CD4-positive, alpha-beta T cell treated with Interleukin-17A for 4 hours (primary cell): ENCODE results near the gene CHIA.
"Not testable (repeated sequence)": the region's sequence is repeated elsewhere in the genome, so short reads cannot be mapped to it uniquely, and the experiment has no call there.

ENCODE experiments used
- DNase-seq: peaks from one replicate; pipeline ENCODE4 v3.0.0-alpha.2; 2020; ENCODE audit warnings: mixed read lengths

The CHIA gene

GRCh38 chr1:111286912-111287311, 3.7 kb upstream of the CHIA start:
- no peak for DNase-seq

- no peak for DNase-seq
Measured at GRCh38 chr1:111289371-111289770, 1.3 kb upstream of the CHIA start.

- no peak for DNase-seq
Measured at GRCh38 chr1:111290104-111290503, 547 bp upstream of the CHIA start.

GRCh38 chr1:111294390-111294789, 3.7 kb downstream of the CHIA start:
- DNase-seq: no peak

- DNase-seq: no peak
Measured at GRCh38 chr1:111302374-111302773, 11.7 kb downstream of the CHIA start.

- no peak for DNase-seq
Measured at GRCh38 chr1:111309690-111310089, 19.0 kb downstream of the CHIA start.

- no peak for DNase-seq
Measured at GRCh38 chr1:111318523-111318922, 27.9 kb downstream of the CHIA start.

- peak; percentile 10 for DNase-seq
Measured at GRCh38 chr1:111320066-111320879, 29.6 kb downstream of the CHIA start.

GRCh38 chr1:111323231-111323630, 32.6 kb downstream of the CHIA start:
- DNase-seq: no peak

- no peak for DNase-seq
Measured at GRCh38 chr1:111332190-111332589, 41.5 kb downstream of the CHIA start.

- peak; percentile 72 for DNase-seq
Measured at GRCh38 chr1:111334169-111334568, 43.5 kb downstream of the CHIA start.

GRCh38 chr1:111335214-111335877, 44.7 kb downstream of the CHIA start:
- DNase-seq: not testable (repeated sequence)

- DNase-seq: not testable (repeated sequence)
Measured at GRCh38 chr1:111338849-111339248, 48.2 kb downstream of the CHIA start.

GRCh38 chr1:111346089-111346885, 55.6 kb downstream of the CHIA start:
- peak; percentile 91 for DNase-seq

- no peak for DNase-seq
Measured at GRCh38 chr1:111347026-111347425, 56.4 kb downstream of the CHIA start.

- DNase-seq: no peak
Measured at GRCh38 chr1:111351700-111352099, 61.0 kb downstream of the CHIA start.

GRCh38 chr1:111354584-111354983, 63.9 kb downstream of the CHIA start:
- peak; percentile 23 for DNase-seq

GRCh38 chr1:111358964-111359363, 68.3 kb downstream of the CHIA start:
- no peak for DNase-seq

- no peak for DNase-seq
Measured at GRCh38 chr1:111359376-111359775, 68.7 kb downstream of the CHIA start.

GRCh38 chr1:111360257-111360656, 69.6 kb downstream of the CHIA start:
- not testable (repeated sequence) for DNase-seq

- DNase-seq: no peak
Measured at GRCh38 chr1:111361761-111362160, 71.1 kb downstream of the CHIA start.

- DNase-seq: no peak
Measured at GRCh38 chr1:111364690-111365089, 74.0 kb downstream of the CHIA start.

- DNase-seq: no peak
Measured at GRCh38 chr1:111366256-111366655, 75.6 kb downstream of the CHIA start.

GRCh38 chr1:111369177-111369576, 78.5 kb downstream of the CHIA start:
- DNase-seq: no peak
